OCI-LY1 (cell line): ENCODE measurements around the gene LAMA5.

Experiments
- H2AFZ ChIP-seq: fragments of 200-600 bp; sonication (generic), shearing (Covaris generic); 2 replicates; pipeline ENCODE4 v1.6.0; 2014; ENCODE audit warnings: antibody characterized with exemption, mild to moderate bottlenecking, low read length
- H3F3A ChIP-seq: fragments of 200-600 bp; sonication (generic), shearing (Covaris generic); 2 replicates; pipeline ENCODE4 v1.6.0; 2014; ENCODE audit warnings: mild to moderate bottlenecking, antibody characterized with exemption, low read length, moderate library complexity; ENCODE audit not compliant: insufficient read depth
- H3K27ac ChIP-seq: fragments of 200-600 bp; sonication (generic); 2 replicates; pipeline ENCODE4 v1.5.1; 2014; ENCODE audit warnings: low read length, mixed run types, mild to moderate bottlenecking, low read depth; ENCODE audit not compliant: poor library complexity, severe bottlenecking
- H3K27me3 ChIP-seq: fragments of 200-600 bp; sonication (generic); 2 replicates; pipeline ENCODE4 v1.6.0; 2014; ENCODE audit warnings: antibody characterized with exemption, mild to moderate bottlenecking, low read length, moderate library complexity; ENCODE audit not compliant: insufficient read depth
- H3K36me3 ChIP-seq: fragments of 200-600 bp; sonication (generic); 2 replicates; pipeline ENCODE4 v1.6.1; 2014; ENCODE audit warnings: mild to moderate bottlenecking, antibody characterized with exemption, low read length, moderate library complexity, mixed read lengths; ENCODE audit not compliant: insufficient read depth
- H3K4me1 ChIP-seq: fragments of 200-600 bp; sonication (generic); 2 replicates; pipeline ENCODE4 v1.5.1; 2014; ENCODE audit warnings: mild to moderate bottlenecking, low read length, moderate library complexity; ENCODE audit not compliant: insufficient read depth, severe bottlenecking
- H3K4me2 ChIP-seq: fragments of 200-600 bp; sonication (generic), shearing (Covaris generic); 2 replicates; pipeline ENCODE4 v1.6.1; 2014; ENCODE audit warnings: low read length
- H3K4me3 ChIP-seq: fragments of 200-600 bp; sonication (generic); 2 replicates; pipeline ENCODE4 v1.5.1; 2014; ENCODE audit warnings: low read length, low read depth, mild to moderate bottlenecking, mixed read lengths; ENCODE audit not compliant: poor library complexity, severe bottlenecking
- H3K79me2 ChIP-seq: fragments of 200-600 bp; shearing (Covaris generic); 2 replicates; pipeline ENCODE4 v1.6.1; 2016; ENCODE audit warnings: mixed run types, low read length, mixed read lengths; ENCODE audit not compliant: insufficient read depth
- H3K9ac ChIP-seq: fragments of 200-600 bp; sonication (generic), shearing (Covaris generic); 2 replicates; pipeline ENCODE4 v1.6.1; 2014; ENCODE audit warnings: mild to moderate bottlenecking, low read length, mixed read lengths
- H3K9me2 ChIP-seq: fragments of 200-600 bp; sonication (generic), shearing (Covaris generic); 2 replicates; pipeline ENCODE4 v1.6.1; 2014; ENCODE audit warnings: low read depth, mild to moderate bottlenecking, low read length, mixed read lengths
- H3K9me3 ChIP-seq: fragments of 200-600 bp; shearing (Covaris generic); 2 replicates; pipeline ENCODE4 v1.6.1; 2014; ENCODE audit warnings: low read length, mixed read lengths
- H4K20me1 ChIP-seq: fragments of 200-600 bp; sonication (generic), shearing (Covaris generic); 2 replicates; pipeline ENCODE4 v1.6.0; 2016; ENCODE audit warnings: mild to moderate bottlenecking, low read length; ENCODE audit not compliant: insufficient read depth
- EZH2 ChIP-seq: fragments of 200-600 bp; sonication (generic), shearing (Covaris generic); IDR thresholded peaks from 2 replicates; pipeline ENCODE4 v1.8.0; 2017; ENCODE audit warnings: borderline replicate concordance, mixed run types, mild to moderate bottlenecking, antibody characterized with exemption, low read length, moderate library complexity, mixed read lengths
- TF ChIP-seq, protein P1 (sequence below): fragments of 200-600 bp; sonication (generic), shearing (Covaris generic); IDR thresholded peaks from 2 replicates; pipeline ENCODE4 v1.5.1; 2017; ENCODE audit warnings: mild to moderate bottlenecking, antibody characterized with exemption, low read length, moderate library complexity, mixed read lengths

Gene LAMA5

DNA sequence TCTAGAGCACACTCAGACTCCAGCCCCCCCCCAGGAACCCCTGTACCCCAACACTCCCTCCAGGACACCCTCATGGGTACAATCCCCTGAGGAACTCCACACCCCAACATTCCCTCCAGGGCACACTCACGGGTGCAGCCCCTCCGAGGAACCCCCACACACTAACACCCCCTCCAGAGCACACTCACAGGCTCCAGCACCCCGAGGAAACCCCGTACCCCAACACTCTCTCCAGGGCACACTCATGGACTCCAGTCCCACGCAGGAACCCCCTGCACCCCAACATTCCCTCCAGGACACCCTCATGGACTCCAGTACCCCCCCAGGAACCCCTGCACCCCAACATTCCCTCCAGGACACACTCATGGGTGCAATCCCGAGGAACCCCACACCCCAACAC, 31.6 kb downstream of the LAMA5 start:
- Histone ChIP-seq H3K4me2 (no peak overlapping the region), H3K27me3 (no peaks in the 10 kb centered on the region), H2AFZ (no peak overlapping the region), H3K4me3 (no peak overlapping the region), H3K79me2 (no peaks in the 10 kb centered on the region), H3K27ac (no peak overlapping the region), H3F3A (peaks cover 5% of the 10 kb centered on the region), H3K9me2 (no peaks in the 10 kb centered on the region), H3K4me1 (peaks cover 46% of the 10 kb centered on the region), H3K9me3 (no peaks in the 10 kb centered on the region), H3K9ac (no peak overlapping the region), H3K36me3 (no peaks in the 10 kb centered on the region), H4K20me1 (no peaks in the 10 kb centered on the region)
- TF ChIP-seq, protein P1, sequence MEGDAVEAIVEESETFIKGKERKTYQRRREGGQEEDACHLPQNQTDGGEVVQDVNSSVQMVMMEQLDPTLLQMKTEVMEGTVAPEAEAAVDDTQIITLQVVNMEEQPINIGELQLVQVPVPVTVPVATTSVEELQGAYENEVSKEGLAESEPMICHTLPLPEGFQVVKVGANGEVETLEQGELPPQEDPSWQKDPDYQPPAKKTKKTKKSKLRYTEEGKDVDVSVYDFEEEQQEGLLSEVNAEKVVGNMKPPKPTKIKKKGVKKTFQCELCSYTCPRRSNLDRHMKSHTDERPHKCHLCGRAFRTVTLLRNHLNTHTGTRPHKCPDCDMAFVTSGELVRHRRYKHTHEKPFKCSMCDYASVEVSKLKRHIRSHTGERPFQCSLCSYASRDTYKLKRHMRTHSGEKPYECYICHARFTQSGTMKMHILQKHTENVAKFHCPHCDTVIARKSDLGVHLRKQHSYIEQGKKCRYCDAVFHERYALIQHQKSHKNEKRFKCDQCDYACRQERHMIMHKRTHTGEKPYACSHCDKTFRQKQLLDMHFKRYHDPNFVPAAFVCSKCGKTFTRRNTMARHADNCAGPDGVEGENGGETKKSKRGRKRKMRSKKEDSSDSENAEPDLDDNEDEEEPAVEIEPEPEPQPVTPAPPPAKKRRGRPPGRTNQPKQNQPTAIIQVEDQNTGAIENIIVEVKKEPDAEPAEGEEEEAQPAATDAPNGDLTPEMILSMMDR = no peak
- no peak for TF ChIP-seq EZH2

DNA sequence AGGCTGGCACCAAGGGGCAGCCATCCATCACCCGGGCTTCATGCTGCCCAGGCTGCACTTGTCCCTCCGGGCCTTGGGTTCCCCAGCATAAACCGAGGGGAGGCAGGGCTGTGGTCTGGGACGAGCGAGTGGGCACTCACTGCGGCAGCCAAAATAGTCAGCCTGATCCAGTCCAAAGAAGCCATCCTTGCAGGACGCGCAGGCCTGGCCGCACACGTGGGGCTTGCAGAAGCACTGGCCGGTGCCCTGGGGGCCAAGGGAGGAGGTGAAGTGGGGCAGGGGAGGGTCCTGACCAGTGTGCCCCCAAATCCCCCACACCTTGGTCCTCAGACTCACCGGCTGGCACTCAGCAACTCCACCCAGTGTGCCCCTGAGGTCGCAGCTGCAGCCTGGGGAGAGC, 32.2 kb downstream of the LAMA5 start:
- Histone ChIP-seq H3K27me3 (no peaks in the 10 kb centered on the region), H3K36me3 (no peaks in the 10 kb centered on the region), H3K4me1 (peaks cover 41% of the 10 kb centered on the region), H3K4me2 (no peak overlapping the region), H3F3A (peaks cover 5% of the 10 kb centered on the region), H3K9me2 (no peaks in the 10 kb centered on the region), H4K20me1 (no peaks in the 10 kb centered on the region), H2AFZ (no peak overlapping the region), H3K79me2 (no peaks in the 10 kb centered on the region), H3K4me3 (no peak overlapping the region), H3K9ac (no peak overlapping the region), H3K27ac (no peak overlapping the region), H3K9me3 (no peaks in the 10 kb centered on the region)
- TF ChIP-seq EZH2 = no peak
- TF ChIP-seq, protein P1 = no peak

DNA sequence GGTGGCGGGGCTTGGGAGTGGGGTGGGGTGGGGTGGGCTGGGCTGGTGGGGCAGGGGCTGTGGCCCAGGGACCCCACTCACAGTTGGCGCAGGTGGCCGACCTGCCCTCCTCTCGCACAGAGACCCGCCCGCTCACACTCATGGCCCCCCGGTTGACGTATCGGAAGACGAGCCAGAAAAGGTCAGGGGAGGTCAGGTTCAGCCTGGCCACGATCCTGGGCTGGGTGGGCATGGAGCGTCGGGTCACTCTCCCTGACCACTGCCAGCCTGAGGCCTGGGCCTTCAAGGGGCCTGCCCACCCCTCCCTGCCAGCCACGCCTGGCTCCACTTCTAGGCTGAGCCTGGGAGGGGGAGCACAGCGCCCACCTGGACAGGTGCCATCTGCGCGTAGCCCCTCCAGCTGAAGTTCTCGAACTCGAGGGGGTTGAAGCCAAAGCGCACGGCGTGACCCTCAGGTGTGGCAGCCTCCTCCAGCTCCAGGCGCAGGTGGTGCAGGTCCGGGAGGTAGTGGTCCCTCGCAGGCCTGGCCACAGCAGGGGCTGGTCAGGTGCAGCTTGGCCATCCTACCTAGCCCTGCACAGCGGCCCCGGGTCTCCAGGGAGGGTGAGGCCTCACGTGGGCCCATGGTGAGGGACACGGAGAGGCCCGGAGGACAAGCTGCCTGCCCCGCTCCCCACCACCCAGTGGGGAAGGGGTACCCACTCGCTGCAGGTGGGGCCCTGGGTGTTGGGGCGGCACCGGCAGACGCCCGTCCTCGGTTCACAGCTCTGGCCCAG, 33.1 kb downstream of the LAMA5 start:
- H3K27me3 ChIP-seq = no peaks in the 10 kb centered on the region
- H3F3A ChIP-seq = no peaks in the 10 kb centered on the region; the same call in 1 of the 2 replicates
- H3K4me3 ChIP-seq = no peak overlapping the region
- H3K79me2 ChIP-seq = no peaks in the 10 kb centered on the region
- H3K9ac ChIP-seq = no peak overlapping the region
- no peaks in the 10 kb centered on the region for H3K9me3 ChIP-seq
- H3K4me2 ChIP-seq = no peak overlapping the region
- H3K9me2 ChIP-seq = no peaks in the 10 kb centered on the region
- H3K4me1 ChIP-seq = peaks cover 33% of the 10 kb centered on the region
- no peak overlapping the region for H3K27ac ChIP-seq
- H3K36me3 ChIP-seq = no peaks in the 10 kb centered on the region
- no peak overlapping the region for H2AFZ ChIP-seq
- no peak for TF ChIP-seq EZH2
- TF ChIP-seq, protein P1 = no peak
- no peaks in the 10 kb centered on the region for H4K20me1 ChIP-seq
